Suppressor macrophage treated with lipopolysaccharide for 1 hour (primary cell): ENCODE measurements around the gene TANK.
"Not testable (repeated sequence)": the region's sequence is repeated elsewhere in the genome, so short reads cannot be mapped to it uniquely, and the experiment has no call there.

Source experiments
- DNase-seq, 3 donors: peaks; one replicate each; pipeline ENCODE4 v3.0.0-alpha.2; 2020 to 2022

Gene TANK

DNA sequence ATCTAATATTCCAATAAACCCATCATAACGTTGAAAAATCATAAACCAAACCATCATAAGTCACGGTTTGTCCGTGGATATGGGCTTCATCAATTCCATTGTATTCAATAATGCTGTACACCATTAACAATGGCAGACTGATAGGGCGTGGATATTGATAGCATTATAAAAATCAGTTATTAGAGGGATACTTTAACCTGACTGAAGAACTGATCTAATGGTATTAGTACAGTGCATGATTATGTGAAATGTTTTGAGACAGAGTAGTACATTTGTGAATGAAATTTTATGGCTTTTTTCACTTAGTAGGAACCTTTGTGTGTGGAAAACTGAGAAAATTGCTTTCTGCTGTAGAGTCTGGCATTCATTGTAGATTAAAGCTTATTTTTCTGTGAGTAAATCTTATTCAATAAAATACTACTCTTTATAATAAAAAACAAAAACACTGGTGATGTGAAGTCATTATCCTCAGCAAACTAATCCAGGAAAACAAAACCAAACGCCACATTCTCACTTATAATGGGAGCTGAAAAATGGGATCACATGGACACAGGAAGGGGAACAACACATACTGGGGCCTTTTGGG, 119.1 kb downstream of the TANK start:
- peak in 1 of 3 donors; percentile 11 for DNase-seq

DNA sequence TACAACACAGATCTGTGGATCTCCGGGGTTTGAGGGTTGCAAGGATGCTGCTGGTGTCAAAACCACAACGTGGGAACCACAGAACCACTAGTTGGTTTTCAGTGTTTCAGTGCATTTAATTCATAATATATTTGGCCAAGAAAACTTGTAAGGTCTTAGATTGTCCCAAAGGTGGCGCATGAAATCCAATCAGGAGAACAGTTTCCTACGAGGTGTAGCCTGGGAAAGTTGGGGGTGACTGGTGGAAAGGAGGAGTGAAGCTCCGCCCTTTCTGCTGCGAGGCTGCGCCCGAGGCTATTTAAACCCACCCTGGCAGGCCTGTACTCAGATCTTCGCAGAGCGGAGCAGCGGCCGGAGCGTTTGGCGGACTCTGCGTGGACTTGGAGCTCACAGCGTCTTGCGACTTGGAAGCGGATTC, 120.7 kb downstream of the TANK start:
- peak in 2 of 3 donors; percentile 14 to 27 for DNase-seq

DNA sequence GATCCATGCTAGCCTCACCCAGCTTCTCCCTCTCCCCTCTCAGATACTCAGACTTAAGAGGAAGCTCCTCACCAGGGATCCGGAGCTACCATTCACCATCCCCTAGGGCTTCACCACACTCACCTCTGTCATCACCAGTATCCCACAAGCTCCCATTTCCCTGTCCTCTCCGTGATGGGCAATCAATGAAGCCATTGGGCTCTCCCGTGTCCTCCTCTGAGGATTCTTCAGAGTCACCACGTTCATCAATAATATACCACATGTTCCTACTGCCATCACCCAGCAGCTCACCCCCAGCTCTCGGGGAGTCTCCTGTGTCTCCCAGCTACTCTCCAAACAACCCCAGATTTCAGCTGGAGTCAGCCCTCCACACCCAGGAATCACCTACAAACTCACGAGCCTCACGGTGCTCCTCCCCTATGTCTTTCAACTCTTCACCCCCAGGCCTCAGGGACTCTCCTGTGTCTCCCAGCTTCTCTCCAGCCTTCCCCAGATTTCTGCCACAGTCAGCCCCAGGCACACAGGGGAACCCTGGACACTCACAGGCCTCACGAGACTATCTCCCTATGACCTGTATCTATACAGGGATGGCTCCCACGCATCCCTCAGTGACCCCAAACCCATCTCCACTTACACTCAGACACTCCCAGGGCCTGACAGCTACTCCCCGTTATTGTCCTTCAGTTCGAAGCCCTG, 121.5 kb downstream of the TANK start:
- not testable (repeated sequence) for DNase-seq

DNA sequence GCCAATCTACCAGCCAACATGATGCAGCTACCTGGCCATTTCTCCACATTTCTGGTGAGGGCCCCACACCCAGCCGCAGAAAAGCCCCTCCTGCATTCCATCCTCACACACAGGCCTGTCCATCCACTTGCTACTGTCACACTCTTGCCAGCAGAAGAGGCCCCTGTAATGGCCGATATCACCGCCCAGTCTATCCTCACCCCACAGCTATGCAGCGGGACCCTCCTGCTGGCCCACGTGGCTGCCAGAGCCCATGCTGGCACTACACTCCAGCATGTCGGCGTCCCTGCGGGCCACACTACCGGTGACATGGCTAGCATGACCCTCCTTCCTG, 122.0 kb downstream of the TANK start:
- DNase-seq, result peak in 1 of 3 donors; percentile 17

DNA sequence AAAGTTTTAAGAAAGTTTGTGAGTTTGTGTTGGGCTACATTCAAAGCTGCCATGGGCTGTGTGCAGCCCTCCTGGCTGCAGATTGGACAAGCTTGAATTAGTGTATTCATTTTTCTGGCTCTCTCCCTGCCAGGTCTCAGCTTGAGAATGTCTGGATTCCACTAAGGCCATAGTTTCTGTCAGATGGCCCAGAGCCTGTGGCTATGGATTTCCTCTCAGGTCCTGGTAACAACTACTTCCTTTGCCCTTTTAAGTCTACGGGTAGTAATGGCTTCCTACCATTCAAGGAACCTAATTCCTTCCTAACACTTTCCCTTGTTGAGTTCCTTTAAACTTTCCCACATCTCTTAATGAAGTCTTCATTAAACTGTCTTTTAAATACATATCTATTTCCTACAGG, 123.7 kb downstream of the TANK start:
- DNase-seq, result no peak
